Kidney (tissue), 14 donors: ENCODE data around the gene ARHGAP23. TPM values are rescaled to one million over a fixed set of nuclear protein-coding genes. Genes with fewer than 3 reads are reported as not detected.

Source experiments
- DNase-seq, 5 donors: peaks; one replicate each; pipeline ENCODE4 v3.0.0-alpha.2; 2013 to 2020
- FAIRE-seq: peaks from 2 replicates; lab custom pipeline; 2012; peaks lifted over from hg19 to GRCh38; lab: Jason Lieb, UNC
- H3K27ac ChIP-seq, 2 donors: one replicate each; pipeline ENCODE4 v1.7.0; 2013; ENCODE audit warnings: low read depth in 2 of 2, low read length in 2 of 2, inconsistent platforms in 1 of 2
- H3K27me3 ChIP-seq: one replicate; pipeline ENCODE4 v1.7.1; 2013; ENCODE audit warnings: low read length, inconsistent platforms; ENCODE audit not compliant: control insufficient read depth, insufficient read depth
- H3K36me3 ChIP-seq, 3 donors: one replicate each; pipeline versions ENCODE4 v1.7.0 to v1.7.1; 2013; ENCODE audit warnings: low read length in 3 of 3, control low read depth in 1 of 3, inconsistent platforms in 1 of 3; ENCODE audit not compliant: insufficient read depth in 3 of 3, control insufficient read depth in 2 of 3
- H3K4me1 ChIP-seq, 3 donors: one replicate each; pipeline versions ENCODE4 v1.7.0 to v1.7.1; 2013; ENCODE audit warnings: low read length in 3 of 3, inconsistent platforms in 1 of 3, low read depth in 1 of 3; ENCODE audit not compliant: control insufficient read depth in 2 of 3, insufficient read depth in 2 of 3
- H3K4me3 ChIP-seq, 3 donors: one replicate each; pipeline versions ENCODE4 v1.7.0 to v1.8.1; 2013; ENCODE audit warnings: low read length in 3 of 3, control low read depth in 1 of 3, inconsistent platforms in 1 of 3
- H3K9ac ChIP-seq, 3 donors: one replicate each; pipeline versions ENCODE4 v1.7.0 to v1.7.1; 2013; ENCODE audit warnings: low read length in 3 of 3, control low read depth in 1 of 3, inconsistent platforms in 1 of 3
- H3K9me3 ChIP-seq, 3 donors: one replicate each; pipeline versions ENCODE4 v1.7.0 to v1.7.1; 2013; ENCODE audit warnings: low read length in 3 of 3, control low read depth in 1 of 3, inconsistent platforms in 1 of 3; ENCODE audit not compliant: control insufficient read depth in 2 of 3, insufficient read depth in 1 of 3
- CTCF ChIP-seq: IDR thresholded peaks from 3 replicates; pipeline ENCODE4 v1.5.1; 2012; ENCODE audit warnings: mild to moderate bottlenecking, moderate library complexity, borderline replicate concordance; ENCODE audit not compliant: insufficient read depth; ENCODE audit errors: extremely low read depth
- intact Hi-C: fragments of 100-400 bp; cut with DNase I; formaldehyde crosslinking; loops from one replicate; pipeline ENCODE4 v1.11.1; 2022
- polyA plus RNA-seq: library from polyadenylated mRNA; stranded (reverse); fragments of 350-450 nt; fragmentation: Illumina TruSeq; extraction: RNeasy Lipid Tissue Mini Kit (QIAGEN cat#74804); gene quantifications from one replicate; pipeline ENCODE4 v1.2.3, GENCODE V29; 2014; ENCODE audit warnings: low read depth, low replicate concordance; ENCODE audit not compliant: insufficient read depth
- total RNA-seq: library from RNA; stranded (reverse); fragmentation: NEBNext Ultra II Directional; extraction: Animal tissue kit (Norgen Biotek cat#: 25700); gene quantifications from one replicate; pipeline ENCODE4 v1.2.1, GENCODE V29; 2021
- donor health status: control.
- donor health status: control.
- donor health status: control.
- donor health status: control.
- donor health status: control.
- donor health status: DM: yes; HTN: yes; CAD: no.
- donor health status: Normal renal cell carcinoma (clear cell type).

The ARHGAP23 gene
- total and polyA plus RNA-seq, 2 donors from 2014 or later, result 7.6 to 53.8 TPM

GRCh38 chr17:38460082-38460715, 31.9 kb downstream of the ARHGAP23 start:
- Histone ChIP-seq H3K4me3 (no peak overlapping the region), H3K27ac (no peak overlapping the region), H3K27me3 (no peaks in the 10 kb centered on the region), H3K9ac (no peak overlapping the region), H3K9me3 (no peaks in the 10 kb centered on the region), H3K36me3 (no peaks in the 10 kb centered on the region), H3K4me1 (peaks cover 0 to 10% (median 4%) of the 10 kb centered on the region in 3 donors)
- intact Hi-C loops, result no loop called here
- no peak for FAIRE-seq
- DNase-seq, result no peak
- no peak for TF ChIP-seq CTCF

GRCh38 chr17:38460716-38461630, 32.7 kb downstream of the ARHGAP23 start:
- no peaks in the 10 kb centered on the region for H3K27me3 ChIP-seq
- TF ChIP-seq CTCF, result no peak
- no peaks in the 10 kb centered on the region for H3K9me3 ChIP-seq
- H3K4me1 ChIP-seq, result peaks cover 0 to 9% (median 3%) of the 10 kb centered on the region in 3 donors
- DNase-seq (no peak), FAIRE-seq (no peak)
- no peak overlapping the region for H3K27ac ChIP-seq
- H3K36me3 ChIP-seq, result no peaks in the 10 kb centered on the region
- no peak overlapping the region for H3K4me3 ChIP-seq
- no peak overlapping the region for H3K9ac ChIP-seq
- intact Hi-C loops, result no loop called here

- DNase-seq, result no peak
- Histone ChIP-seq H3K9me3 (no peaks in the 10 kb centered on the region), H3K36me3 (no peaks in the 10 kb centered on the region), H3K9ac (no peak overlapping the region), H3K4me1 (peaks cover 0 to 5% (median 0%) of the 10 kb centered on the region in 3 donors), H3K27ac (no peak overlapping the region), H3K4me3 (no peak overlapping the region), H3K27me3 (no peaks in the 10 kb centered on the region)
- no peak for TF ChIP-seq CTCF
- intact Hi-C loops, result no loop called here
- FAIRE-seq, result no peak
Observed at GRCh38 chr17:38461683-38462082, 33.4 kb downstream of the ARHGAP23 start.
